GM19455 (cell line): ENCODE results near the gene ATP2B2.
"Not testable (repeated sequence)": the region's sequence is repeated elsewhere in the genome, so short reads cannot be mapped to it uniquely, and the experiment has no call there.

Experiments used
- ATAC-seq: cut with Tn5 transposase; IDR thresholded peaks from one replicate; pipeline ENCODE4 v1.9.1; 2021; ENCODE audit not compliant: unreplicated experiment

The ATP2B2 gene

DNA sequence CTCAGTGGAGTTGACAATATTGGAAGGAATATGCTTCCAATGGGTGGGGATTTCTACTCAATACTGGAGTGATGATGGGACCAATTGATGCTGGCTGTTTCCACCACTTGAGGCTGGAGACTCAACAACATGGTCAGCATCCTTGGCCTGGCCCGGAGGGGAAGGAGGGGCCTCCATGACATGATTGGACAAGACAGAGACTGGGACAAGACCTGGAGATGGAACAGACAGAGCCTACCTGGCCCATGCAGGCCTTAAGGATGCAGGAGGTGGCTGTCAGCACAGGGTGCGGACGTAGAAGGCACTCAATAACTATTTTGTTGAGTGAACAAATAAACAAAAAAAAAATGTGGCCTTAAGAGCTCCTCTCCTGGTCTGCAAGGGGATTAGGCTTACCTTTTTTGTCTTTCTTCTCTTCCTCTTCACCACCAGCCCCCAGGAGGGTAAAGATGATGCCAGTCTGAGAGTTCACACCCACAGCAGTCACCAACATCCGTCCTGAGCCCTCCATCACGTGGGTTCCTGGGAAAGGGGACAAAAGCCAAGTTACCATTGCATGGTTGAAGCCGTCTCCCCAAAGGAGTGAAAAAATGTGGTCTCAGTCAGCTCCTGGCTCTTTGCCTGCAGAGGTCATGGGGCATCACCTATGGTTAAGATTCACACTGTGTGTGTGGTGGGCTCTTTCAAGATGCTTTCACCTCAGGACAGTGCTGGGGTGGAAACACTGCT lies 117.3 kb downstream of the ATP2B2 start:
- ATAC-seq: no peak

DNA sequence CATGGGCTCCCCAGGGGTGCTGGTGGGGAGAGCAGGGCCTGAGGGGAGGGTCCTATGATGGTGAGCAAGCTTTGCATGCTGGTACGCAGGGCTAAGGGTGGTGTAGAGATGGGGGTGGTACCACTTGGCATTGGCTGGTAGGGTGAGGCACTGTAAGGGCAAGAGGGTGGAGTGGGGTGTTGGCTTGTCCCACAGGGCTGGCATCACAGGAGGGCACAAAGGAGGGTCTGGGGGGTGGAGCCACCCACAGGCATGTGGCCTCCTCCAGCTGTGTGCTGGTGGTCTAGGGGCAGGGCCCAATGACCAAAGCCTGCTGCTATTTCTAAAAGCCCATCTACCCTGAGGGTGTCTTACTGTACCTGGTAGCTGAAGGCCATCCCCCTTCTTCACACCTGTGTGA lies 119.3 kb downstream of the ATP2B2 start:
- no peak for ATAC-seq

DNA sequence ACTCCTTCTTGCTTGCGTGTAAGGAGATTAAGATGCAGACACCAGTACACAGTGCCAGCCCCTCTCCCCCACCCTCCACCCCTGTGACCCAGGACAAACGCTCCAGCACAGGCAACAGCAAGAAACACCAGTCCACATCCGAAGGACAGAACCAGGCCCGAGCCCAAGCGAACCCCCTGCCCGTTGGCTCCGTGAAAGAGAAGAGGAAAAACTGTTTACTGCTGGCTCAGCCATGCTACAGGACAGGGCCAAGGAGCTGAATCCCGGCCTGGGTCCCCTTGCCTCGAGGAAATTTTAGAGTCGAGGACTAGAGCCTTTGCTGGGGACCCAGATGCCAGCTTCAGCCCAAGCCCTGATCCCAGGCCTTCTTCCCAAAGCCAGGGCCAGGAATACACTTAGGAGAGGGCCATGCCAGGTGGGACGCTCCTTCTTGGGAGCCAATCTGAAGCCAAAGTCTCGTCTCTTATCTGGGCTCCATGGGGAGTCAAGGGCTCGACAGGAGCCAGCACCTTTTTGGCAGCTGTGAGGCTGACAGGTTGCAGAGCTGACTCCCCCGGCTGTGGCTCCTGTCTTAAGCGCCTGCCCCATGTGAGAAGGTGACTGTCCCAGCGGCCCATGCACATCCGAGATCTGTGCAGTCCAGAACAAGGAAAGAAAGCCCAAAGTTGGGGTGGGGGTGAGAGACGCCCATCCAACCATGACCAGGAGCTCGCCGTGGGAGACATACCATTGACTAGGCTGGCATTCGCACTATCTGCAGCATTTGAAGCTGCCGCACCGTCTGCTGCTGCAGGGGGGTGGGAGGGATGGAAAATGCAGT lies 120.6 kb downstream of the ATP2B2 start:
- no peak for ATAC-seq

DNA sequence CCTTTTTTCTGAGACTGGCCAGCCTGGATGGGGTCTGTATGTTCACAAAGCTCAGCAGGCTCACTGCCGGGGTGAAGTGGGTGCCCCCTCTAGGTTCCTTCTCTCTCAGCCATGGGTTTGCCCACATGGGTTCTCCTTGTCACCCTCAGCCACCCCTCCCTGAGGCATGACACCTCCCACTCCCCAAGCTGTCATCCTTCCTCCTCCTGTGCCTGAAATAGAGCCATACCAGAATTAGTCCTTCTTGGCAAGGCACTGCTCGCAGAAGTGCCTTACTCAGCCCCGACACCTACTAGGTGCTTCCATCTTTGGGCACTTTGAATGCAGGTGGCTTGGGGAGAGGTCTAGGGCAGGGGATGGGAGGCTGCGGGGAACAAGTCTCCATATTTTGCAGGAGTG lies 121.5 kb downstream of the ATP2B2 start:
- ATAC-seq: no peak

DNA sequence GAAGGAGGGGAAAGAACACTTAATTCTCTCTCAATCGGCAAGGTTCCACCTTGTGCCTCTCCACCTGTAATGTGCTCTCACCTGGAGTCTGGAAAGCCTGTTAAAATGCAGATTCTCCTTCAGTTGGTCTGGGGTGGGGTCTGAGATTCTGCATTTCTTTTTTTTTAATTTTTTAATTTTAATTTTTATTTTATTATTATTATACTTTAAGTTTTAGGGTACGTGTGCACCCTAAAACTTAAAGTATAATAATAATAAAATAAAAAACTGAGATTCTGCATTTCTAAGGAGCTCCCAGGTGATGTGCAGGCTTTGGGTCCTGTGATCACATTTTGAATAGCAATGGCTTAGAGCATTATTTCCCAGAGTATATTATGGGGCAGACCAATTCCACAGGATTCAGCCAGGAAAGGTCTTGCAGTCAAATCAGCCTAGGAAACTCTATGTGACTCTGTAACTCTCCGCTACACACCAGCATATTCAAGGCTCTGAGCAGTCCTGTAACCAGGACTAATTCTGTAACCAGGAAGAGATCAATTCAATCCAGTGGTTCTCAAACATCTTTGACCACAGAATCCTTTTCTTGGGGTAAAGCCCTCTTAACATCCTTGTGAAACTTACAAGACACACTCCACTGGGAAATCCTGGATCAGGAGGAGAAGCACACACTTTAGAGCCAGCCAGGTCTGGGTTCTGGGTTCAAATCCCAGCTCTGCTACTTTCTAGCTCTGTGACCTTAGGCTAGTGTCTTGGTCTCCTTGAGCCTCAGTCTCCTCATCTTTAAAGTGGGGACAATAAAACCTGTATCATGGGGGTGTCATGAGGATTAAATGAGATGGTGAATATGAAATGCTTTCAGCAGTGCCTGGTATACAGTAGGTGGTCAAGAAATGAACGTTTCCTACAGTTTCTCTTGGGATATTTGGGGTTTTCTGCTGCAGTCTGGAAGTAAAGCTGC lies 122.2 kb downstream of the ATP2B2 start:
- ATAC-seq: no peak

DNA sequence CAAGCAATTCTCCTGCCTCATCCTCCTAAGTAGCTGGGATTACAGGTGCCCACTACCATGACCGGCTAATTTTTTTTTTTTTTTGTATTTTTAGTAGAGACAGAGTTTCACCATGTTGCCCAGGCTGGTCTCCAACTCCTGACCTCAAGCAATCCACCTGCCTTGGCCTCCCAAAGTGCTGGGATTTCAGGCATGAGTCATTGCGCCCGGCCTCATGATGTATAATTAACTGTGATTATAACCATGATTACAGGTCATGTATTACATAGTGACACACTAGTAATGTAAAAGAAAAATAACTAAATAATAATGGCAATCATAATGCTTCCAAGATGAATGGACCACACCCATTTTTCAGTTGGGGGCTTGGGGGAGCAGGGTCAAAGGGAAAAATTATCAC lies 122.9 kb downstream of the ATP2B2 start:
- ATAC-seq: not testable (repeated sequence)

DNA sequence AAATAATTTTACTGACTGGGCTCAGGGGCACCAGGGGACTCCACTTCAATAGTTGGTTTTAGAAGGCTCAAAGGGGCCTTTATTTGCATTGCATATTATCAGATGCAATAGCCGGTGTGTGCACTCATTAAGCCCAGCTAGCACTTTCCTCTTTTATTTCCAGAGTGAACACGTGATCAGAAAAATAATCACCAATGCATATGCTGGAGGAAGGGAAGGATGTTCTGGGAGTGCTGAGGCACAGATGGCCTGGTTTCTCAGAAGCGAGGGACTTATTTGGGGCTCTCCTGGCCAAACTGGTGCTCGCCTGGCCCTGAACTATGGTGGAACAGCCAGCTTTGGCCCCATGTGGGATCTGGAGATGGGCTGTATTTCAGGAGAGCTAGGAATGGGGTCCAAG lies 124.0 kb downstream of the ATP2B2 start:
- no peak for ATAC-seq

DNA sequence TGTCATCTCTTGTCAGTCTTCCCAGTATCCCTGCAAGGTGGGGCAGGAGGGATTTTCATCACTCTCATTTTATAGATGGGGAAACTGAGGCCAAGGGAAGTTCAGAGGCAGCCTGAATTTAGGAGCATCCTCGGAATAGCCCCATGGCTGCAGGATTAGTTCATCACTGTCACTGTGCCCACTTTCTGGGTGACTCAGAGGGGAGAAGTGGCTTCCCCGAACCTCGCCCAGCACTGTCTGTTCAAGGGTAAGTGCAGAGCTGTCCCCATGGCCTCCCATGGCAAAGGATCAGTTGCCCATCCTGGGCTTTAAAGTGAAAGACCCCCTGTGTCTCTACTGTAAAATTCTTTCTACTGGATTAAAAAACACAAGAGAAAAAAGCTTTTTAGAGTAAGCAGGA lies 124.5 kb downstream of the ATP2B2 start:
- ATAC-seq: no peak

DNA sequence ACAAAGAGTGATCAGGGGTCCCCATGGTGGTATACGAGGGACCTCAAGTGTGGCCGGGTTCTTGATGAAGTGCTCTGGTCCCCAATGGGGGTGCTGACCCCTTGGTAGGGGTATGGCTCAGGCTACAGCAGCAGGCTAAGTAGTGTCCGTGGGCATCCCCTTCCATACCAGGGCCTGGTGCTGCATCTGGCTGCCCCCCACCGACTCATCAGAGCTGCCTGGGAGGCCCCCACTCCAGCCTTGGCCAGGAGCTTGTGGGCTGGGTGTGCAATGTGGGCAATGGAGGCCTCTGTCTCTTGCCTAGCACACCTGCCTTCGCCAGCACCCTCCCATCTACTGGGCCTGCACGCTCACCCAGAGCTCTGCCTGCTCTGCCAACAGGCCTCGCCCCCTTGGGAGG lies 125.4 kb downstream of the ATP2B2 start:
- ATAC-seq: no peak

DNA sequence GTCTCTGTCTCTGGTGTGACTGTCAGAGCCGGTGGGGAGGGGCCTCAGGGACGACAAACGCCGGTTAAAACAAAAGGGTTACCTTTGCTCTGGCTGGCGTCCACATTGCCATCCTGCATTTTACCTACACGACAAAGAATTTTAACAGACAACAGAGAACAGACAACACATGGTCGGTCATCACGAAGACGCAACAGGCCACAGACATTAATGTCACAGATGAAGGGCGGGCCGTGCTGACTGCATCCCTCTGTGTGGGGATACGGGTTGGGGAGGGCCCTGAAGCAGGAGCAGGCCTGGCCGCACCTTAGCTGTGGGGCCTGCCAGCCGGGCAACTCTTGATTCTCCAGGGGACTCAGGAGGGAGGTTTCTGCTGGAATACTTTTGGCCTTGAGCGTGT lies 126.2 kb downstream of the ATP2B2 start:
- ATAC-seq: no peak

DNA sequence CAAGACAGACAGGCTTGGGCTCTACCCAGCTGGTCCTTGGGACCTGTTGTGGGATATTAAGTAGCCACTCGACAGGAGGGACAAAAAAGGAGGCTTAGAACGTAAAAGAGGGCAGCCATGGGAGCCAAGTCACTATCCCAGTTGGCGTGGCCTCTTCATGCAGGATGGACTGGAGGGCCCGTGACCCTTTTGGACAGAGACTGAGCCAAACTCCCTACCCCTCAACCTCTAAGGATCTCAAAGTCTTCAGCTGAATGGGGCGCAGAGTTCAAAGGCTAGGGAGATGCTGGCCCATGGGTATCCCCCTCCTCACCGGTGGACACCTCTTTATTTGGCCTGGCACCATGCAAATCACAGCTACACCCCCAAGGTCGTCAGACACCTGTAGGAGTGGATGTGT lies 126.6 kb downstream of the ATP2B2 start:
- ATAC-seq: no peak

DNA sequence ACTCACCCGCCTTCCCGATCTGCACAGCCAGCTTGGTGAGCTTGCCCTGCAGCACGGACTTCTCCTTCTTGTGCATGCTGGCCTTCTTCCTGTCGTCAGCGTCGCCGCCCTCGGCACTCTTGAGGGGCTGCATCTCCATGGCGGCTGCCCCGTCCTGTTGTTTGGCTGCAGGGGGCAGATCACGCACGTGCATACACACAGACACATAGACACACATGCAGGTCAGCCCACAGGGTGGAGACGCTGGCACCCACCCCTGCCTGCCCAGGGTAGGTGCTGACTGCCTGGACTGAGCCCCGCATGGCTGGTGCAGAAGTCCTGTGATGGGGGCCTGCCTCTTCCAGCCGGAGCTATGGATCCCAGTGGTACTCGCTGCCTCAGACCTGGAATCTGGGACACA lies 127.1 kb downstream of the ATP2B2 start:
- no peak for ATAC-seq

DNA sequence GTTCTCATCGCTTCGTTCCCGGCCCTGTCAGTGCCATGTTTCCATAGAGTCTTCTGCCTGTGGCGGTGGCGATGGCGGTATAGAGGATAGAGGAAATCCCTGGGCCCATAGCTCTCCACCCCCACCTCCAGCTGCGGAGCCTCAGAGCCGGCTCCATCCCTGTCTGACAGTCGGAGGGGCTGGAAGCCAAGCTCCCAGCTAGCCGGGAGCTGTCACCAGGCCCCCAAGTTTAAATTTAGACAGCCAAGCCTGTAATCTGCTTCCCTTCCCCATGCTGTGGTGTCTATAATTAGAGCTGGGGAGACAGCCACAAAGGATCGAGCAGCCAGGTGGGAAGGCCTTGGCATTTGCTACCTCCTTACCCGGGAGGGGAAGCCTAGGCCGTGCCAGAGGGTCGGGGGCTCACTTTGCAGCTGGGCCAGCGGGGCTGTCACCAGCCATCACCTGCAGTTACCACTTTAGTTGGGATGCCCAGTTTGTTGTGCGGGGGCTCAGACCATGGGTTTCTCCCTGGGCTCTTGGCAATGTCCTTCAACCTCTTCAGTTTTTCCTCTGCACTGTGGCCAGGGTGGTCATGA lies 128.1 kb downstream of the ATP2B2 start:
- ATAC-seq: no peak

DNA sequence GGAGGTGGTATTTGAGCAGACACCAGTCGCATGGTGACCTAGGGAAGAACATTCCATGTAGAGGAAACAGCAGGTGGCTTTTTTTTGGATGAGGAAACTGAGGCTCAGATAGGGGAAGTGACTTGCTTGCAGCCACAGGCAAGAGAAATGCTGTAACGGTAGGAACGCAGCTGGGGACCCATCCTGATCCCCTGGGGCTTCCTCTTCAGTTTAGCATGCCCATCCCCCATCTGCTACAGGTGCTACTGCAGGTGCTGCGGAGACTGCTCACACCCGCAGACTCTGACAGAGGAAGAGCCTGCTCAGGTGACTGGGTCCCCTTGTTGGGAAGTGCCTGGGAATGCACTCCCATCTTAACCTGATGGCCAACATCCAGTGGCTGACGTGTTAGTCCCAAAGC lies 129.0 kb downstream of the ATP2B2 start:
- no peak for ATAC-seq

DNA sequence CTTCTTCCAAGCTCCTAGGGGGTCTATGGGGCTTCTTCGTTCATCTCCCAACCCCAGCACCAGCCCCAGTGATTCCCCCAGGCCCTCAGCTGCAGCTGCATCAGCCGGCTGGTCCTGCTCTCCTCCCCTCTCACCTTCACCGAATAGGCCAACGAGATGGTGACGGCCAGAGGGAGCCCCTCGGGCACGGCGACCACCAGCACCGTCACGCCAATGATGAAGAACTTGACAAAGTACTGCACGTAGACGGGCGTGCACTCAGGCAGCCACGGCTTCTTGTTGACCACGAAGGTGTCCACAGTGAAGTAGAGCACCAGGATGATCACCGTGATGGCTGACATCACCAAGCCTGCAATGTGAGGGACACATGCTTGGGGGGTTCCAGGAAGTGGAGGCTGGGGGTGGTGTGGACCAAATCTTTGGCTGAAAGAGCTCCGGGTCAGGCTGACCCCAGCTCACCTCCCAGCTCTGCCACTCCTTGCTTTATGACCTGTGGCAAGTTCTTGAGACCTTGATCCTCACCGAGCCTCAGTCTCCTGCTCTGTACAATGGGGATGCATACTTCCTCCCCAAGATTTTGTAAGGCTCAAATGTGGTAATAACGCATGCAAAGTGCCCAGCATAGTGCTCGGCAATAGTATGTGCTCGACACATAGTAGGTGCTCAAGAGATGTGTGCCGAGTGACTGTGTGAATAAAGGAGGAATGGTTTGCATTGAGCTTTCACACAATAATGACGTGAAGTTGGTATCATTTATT lies 129.9 kb downstream of the ATP2B2 start:
- no peak for ATAC-seq

DNA sequence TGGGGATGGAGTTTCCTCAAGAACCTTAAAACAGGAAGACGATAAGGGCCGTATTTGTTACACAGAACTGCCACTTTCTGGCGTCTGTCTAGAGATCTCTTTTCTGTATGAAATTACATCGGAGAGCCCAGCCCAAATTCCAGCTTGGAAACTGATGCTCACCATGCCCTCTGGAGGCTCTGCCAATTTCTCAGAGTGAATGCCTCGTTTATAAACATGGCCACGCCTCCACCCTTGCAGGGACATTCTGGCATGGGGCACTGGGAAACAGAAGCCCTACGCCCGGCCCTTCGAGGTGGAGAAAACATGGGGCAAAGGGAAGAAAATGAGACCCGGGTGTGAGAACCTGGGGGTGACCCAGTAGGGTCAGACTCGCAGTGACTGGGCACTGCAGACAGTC lies 131.1 kb downstream of the ATP2B2 start:
- ATAC-seq: no peak

DNA sequence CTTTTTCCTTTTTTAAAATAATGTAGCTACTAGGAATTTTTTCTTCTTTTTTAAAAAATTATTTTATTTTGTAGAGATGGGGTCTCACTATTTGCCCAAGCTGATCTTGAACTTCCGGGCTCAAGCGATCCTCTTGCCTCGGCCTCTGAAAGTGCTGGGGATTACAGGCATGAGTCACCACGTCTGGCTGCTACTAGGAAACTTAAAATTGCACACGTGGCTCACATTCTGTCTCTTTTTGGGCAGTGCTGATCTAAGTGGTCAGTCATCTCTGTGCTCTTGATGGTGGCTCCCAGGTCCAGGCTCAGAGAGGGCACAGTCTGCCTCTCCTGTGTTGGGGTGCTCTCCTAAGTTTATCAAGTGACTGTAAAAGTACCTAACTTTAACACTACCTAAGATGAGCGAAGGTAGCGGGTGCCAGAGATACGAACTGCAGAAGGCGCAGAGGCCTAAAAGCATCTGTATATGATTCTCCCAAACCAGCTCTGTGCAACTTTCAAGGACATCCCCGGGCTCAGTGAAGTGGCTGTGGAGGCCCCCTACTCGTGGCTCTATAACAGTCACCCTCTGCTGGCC lies 131.6 kb downstream of the ATP2B2 start:
- ATAC-seq: no peak

DNA sequence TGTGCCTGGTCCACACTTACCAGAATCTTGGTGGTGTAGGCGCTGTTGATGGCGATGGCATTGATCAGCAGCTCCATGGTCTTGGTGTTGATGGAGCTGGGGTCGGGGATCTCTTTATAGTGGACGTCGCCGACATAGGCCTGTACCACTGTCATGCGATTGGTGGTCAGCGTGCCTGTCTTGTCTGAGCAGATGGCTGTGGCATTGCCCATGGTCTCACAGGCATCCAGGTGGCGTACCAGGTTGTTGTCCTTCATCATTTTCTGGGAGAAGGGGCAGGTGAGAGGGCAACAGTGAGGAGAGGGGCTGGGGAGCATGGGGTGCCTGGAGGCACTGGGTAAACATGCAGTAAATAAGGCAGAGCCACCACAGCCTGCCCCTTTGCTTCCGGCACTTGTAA lies 133.6 kb downstream of the ATP2B2 start:
- ATAC-seq: no peak

DNA sequence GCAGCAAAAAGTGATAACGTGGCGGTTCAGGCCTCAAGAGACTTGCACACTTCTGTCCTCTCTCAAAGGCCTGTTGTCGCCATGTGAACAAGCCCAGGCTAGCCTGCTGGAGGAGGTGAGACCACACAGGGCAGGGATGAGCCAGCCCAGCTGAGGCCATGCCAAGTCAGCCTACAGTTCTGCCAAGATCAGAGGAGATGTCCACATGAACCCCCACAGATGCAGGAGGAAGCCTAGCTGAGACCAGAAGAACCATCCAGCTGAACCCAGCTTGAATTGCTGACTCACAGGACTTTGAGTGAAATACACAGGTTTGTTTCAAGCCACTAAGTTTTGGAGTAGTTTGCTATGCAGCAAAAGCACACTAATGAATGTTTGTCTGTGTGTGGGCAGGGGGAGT lies 134.2 kb downstream of the ATP2B2 start:
- ATAC-seq: no peak

DNA sequence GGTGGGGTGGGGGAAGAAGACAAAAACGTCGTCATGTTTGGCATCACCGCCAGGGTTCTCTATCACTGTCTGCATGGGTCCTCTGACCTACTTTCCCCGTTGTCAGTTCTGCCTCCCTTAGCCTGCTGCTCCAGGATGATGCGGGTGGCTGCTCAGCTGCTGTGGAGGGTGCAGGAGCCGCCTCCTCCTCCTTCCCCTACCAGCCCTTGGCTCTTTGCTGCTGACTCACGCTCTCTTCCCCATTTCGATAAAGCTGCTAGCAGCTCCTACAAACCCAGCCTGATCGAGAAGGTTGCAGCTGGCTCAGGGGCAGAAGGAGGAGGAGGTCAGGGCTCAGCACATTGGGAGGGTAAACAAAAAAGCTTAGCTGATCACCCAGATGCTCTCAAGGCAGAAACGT lies 135.0 kb downstream of the ATP2B2 start:
- ATAC-seq: no peak
